ENCODE data around the gene LTO1.

GRCh38 chr11:69637198-69637940 is 37.8 kb downstream of the LTO1 start:
- TF ChIP-seq CTCF (IDR thresholded peaks at IDR 0.05) (no peak), POLR2A (IDR thresholded peaks at IDR 0.05) (no peak)

All from body of pancreas (tissue), 4 donors.